Prostate gland (tissue), 2 donors: ENCODE measurements around the gene AP2B1. TPM values are rescaled to one million over a fixed set of nuclear protein-coding genes. Genes with fewer than 3 reads are reported as not detected.

Experiments used
- DNase-seq: peaks from one replicate; pipeline ENCODE4 v3.0.0-alpha.2; 2019; ENCODE audit warnings: low spot score
- H3K27ac ChIP-seq, 2 donors: fragments of 200-600 bp; sonication (generic); 2 replicates each; pipeline ENCODE4 v1.5.1; 2017 to 2019
- H3K27me3 ChIP-seq: fragments of 200-600 bp; sonication (generic); replicated peaks from 2 replicates; pipeline ENCODE4 v1.5.1; 2019; ENCODE audit not compliant: insufficient read depth
- H3K36me3 ChIP-seq, 2 donors: fragments of 200-600 bp; sonication (generic); 1 replicate in 1 of 2; 2 replicates in 1 of 2; pipeline versions ENCODE4 v1.5.1 to v1.8.1; 2017 to 2019
- H3K4me1 ChIP-seq: fragments of 200-600 bp; sonication (generic); replicated peaks from 2 replicates; pipeline ENCODE4 v1.5.1; 2019
- H3K4me3 ChIP-seq, 2 donors: fragments of 200-600 bp; sonication (generic); 2 replicates each; pipeline ENCODE4 v1.5.1; 2017 to 2019
- H3K9me3 ChIP-seq: fragments of 200-600 bp; sonication (generic); 2 replicates; pipeline ENCODE4 v1.5.1; 2017
- POLR2A ChIP-seq: fragments of 450-650 bp; IDR thresholded peaks from one replicate; pipeline ENCODE4 v1.6.1; 2016; ENCODE audit warnings: antibody characterized with exemption, mild to moderate bottlenecking
- POLR2AphosphoS5 ChIP-seq: sonication (generic); formaldehyde crosslinking; IDR thresholded peaks from one replicate; pipeline ENCODE4 v1.6.1; 2017; ENCODE audit warnings: antibody characterized with exemption
- WGBS: methylation state at CpG from one replicate; pipeline ENCODE4 v1.1.5; 2018; 5-methylcytosine and 5-hydroxymethylcytosine counted together
- intact Hi-C: fragments of 100-400 bp; cut with DNase I; formaldehyde crosslinking; loops from one replicate; pipeline ENCODE4 v1.14.2; 2022
- total RNA-seq, 2 donors: library from RNA; depleted of rRNA; stranded (reverse); fragments of >200 nt; gene quantifications; one replicate each; pipeline ENCODE4 v1.1.0, GENCODE V29; 2016
- TF ChIP-seq, protein P1 (sequence below), 4 experiments: fragments of 200-600 bp in 2 of 4; fragments of 450-650 bp in 2 of 4; sonication (generic) in 2 of 4; IDR thresholded peaks; 1 replicate in 3 of 4; 2 replicates in 1 of 4; pipeline ENCODE4 v1.5.1; 2016 to 2019; ENCODE audit warnings: antibody characterized with exemption in 4 of 4, mild to moderate bottlenecking in 2 of 4, moderate library complexity in 2 of 4

AP2B1 gene
- total RNA-seq, 2 donors from 2014 or later, result 66.8 to 92.9 TPM

DNA sequence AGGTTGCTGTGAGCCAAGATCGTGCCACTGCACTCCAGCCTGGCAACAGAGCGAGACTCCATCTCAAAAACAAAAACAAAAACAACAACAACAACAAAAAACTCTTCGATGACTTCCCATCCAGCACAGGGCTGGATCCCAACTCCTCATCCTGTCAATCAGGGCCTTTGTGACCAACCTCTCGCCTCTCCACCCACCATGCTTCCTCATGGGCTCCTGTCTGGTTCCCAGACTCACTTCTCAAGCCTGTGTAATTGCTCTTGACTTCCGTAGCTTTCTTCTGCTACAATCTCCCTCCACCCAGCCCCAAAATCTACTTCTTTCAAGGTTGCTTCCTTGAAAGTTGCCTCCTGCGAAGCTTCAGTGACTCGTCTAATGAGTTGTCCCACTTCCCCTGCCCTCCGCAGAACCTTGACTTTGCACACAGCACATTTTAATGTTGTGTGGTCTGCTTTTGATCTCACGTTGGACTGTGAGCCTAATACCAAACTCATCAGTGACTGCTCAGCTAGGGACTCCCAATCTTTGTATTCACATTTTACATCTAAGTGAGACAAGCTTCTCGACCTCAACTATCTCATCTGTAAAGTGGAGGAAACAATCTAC is 143.4 kb downstream of the AP2B1 start:
- peaks cover 4% of the 10 kb centered on the region for H3K4me1 ChIP-seq
- no peaks in the 10 kb centered on the region for H3K27me3 ChIP-seq
- 85% methylated on average over 10 of the region's 10 CpGs for WGBS
- H3K27ac ChIP-seq, result no peak overlapping the region
- no peaks in the 10 kb centered on the region for H3K9me3 ChIP-seq
- no peak overlapping the region for H3K4me3 ChIP-seq
- no peaks in the 10 kb centered on the region for H3K36me3 ChIP-seq
- no peak for TF ChIP-seq POLR2AphosphoS5
- TF ChIP-seq POLR2A, result no peak
- TF ChIP-seq, protein P1, sequence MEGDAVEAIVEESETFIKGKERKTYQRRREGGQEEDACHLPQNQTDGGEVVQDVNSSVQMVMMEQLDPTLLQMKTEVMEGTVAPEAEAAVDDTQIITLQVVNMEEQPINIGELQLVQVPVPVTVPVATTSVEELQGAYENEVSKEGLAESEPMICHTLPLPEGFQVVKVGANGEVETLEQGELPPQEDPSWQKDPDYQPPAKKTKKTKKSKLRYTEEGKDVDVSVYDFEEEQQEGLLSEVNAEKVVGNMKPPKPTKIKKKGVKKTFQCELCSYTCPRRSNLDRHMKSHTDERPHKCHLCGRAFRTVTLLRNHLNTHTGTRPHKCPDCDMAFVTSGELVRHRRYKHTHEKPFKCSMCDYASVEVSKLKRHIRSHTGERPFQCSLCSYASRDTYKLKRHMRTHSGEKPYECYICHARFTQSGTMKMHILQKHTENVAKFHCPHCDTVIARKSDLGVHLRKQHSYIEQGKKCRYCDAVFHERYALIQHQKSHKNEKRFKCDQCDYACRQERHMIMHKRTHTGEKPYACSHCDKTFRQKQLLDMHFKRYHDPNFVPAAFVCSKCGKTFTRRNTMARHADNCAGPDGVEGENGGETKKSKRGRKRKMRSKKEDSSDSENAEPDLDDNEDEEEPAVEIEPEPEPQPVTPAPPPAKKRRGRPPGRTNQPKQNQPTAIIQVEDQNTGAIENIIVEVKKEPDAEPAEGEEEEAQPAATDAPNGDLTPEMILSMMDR (IDR thresholded peaks at IDR 0.05), result no peak
- intact Hi-C loops, result no loop called here
- DNase-seq, result no peak

DNA sequence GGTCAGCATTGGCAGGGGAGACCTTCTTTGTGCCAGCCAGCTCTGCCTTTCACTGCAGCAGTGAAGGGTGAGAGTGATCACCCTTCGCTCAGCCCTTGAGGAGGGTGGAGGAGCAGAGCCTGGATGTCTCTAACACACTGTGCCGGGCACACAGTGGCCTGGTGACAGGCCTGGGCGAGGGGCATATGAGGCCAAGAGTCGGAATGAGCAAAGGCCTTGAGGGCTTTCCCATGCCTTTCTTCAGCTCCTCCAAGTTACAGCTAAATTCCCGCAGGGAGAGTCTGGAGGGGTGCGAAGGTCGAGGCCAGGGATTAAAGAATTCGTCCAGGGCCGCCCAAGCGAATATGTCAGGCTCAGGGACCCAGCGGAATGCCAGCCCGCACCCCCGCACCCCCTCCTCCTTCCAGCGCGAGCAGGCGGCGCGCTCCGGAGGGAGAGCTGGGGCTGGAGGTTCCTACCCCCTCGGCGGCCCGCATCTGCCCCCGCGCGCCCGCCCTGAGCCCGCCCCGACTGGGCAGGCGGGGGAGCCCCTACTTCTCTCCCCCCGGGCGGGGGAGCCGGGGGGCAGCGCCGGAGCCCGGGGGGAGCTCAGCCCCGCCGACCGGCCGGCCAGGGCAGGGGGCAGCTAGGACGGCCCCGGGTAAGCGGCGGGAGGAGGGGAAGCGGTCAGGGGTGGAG is 144.3 kb downstream of the AP2B1 start, which contains the start of gene RASL10B:
Gene RASL10B (plus strand): TSS at position 401 of the 678 bp plus-strand sequence. CDS start 3,546 bp downstream, outside the sequence.
- 5% methylated on average over 17 of the region's 44 CpGs for WGBS
- Histone ChIP-seq H3K36me3 (no peaks in the 10 kb centered on the region), H3K9me3 (no peaks in the 10 kb centered on the region), H3K4me1 (peaks cover 4% of the 10 kb centered on the region), H3K27ac (peak within 1 kb of the TSS; percentile 3 to 18), H3K4me3 (peak within 1 kb of the TSS; percentile 62 to 75), H3K27me3 (no peaks in the 10 kb centered on the region)
- intact Hi-C loops, result no loop called here
- peak; percentile 18 for TF ChIP-seq POLR2AphosphoS5
- TF ChIP-seq POLR2A, result no peak
- peak; percentile 30 for DNase-seq

DNA sequence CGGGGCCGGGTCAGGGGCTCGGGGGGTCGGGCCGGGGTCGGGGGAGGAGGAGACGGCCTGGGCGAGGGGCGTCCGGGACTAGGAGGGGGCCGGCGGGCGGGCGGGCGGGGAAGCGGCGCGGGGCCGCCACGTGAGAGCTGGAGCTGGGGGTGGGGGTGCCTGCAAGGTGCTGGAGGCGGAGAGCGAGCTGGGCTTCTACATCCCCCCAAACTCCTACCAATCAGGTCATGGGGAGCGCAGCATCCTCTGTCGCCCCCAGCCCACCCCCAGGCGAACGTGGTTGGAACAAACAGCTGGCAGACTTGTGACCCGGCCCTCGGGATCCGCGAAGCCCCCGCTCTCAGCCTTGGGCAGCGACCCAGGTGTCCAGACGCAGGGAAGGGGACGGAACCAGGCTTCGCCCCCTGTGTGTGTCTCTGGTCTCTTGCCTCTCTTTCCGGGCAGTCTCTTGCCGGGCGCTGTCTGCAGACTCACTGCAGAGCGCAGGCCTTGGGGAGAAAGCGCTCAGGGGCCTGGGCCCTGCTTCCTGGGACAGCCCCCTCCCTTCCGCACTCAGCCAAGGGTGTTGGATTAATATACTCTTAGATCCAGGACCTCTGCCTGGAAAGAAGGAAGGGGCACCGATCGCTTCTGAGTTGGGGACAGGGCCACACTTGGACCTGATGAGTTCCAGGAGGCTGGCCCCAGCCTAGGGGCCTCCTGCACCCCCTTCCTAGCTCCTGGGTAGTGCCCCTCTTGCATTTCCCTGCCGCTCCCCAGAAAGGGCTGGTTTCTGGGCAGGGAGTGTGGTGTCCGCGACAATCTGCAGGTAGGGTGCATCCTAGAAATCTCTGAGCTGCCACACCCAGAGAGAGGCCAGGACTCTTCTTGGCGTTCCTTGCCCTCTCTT is 145.0 kb downstream of the AP2B1 start:
- DNase-seq, result no peak
- Histone ChIP-seq H3K27ac (peak overlapping the region; percentile 3 to 18), H3K9me3 (no peaks in the 10 kb centered on the region), H3K36me3 (no peaks in the 10 kb centered on the region), H3K27me3 (no peaks in the 10 kb centered on the region), H3K4me1 (peaks cover 4% of the 10 kb centered on the region), H3K4me3 (peak overlapping the region; percentile 62 to 75)
- TF ChIP-seq, protein P1 (IDR thresholded peaks at IDR 0.05), result no peak
- no peak for TF ChIP-seq POLR2AphosphoS5
- no peak for TF ChIP-seq POLR2A
- 27% methylated on average over 17 of the region's 47 CpGs for WGBS
- intact Hi-C loops, result no loop called here

DNA sequence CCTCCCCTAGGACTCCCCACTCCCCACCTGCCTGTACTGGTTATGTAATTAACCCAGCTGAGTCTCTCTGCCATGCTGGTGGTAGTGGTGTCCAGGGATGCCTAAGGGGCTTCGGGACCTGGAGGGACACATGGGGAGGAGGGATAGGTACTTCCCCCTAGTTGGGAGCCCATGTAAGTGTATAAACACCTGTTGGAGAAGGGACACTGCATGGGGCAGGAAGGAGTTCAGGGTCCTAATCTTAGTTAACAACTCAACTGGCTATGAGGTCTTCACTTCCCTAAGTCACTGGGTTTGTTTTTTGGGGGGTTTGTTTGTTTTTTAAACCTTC is 145.6 kb downstream of the AP2B1 start:
- 53% methylated on average over 1 of the region's 1 CpG for WGBS
- H3K27me3 ChIP-seq, result no peaks in the 10 kb centered on the region
- intact Hi-C loops, result no loop called here
- no peak for TF ChIP-seq POLR2A
- no peak for TF ChIP-seq POLR2AphosphoS5
- TF ChIP-seq, protein P1 (IDR thresholded peaks at IDR 0.05), result no peak
- no peak overlapping the region for H3K27ac ChIP-seq
- no peak for DNase-seq
- no peaks in the 10 kb centered on the region for H3K36me3 ChIP-seq
- H3K4me1 ChIP-seq, result peaks cover 4% of the 10 kb centered on the region
- no peaks in the 10 kb centered on the region for H3K9me3 ChIP-seq
- H3K4me3 ChIP-seq, result no peak overlapping the region

DNA sequence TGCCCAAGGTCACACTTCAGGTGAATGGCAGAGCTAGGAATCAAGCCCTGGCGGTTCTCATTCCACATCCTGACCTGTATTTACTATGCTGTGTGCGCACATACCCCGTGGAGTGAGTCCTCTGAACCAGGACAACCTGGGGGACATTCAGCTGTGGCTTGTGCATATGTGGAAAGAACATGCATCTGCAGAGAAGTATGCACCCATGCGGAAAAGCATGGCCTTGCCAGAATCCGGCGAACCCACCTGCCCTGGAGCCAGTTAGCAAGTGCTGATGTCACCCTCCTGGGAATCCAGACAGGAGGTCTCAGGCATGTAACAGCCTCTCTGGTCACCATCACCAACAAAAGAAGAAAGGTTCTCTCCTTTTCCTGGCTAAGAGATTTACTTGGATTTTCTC is 146.2 kb downstream of the AP2B1 start:
- no peak overlapping the region for H3K4me3 ChIP-seq
- WGBS, result 65% methylated on average over 6 of the region's 6 CpGs
- no peak for DNase-seq

More for the DNA sequence above, 146.2 kb downstream of the AP2B1 start:
- H3K27me3 ChIP-seq, result no peaks in the 10 kb centered on the region
- no peaks in the 10 kb centered on the region for H3K36me3 ChIP-seq
- H3K27ac ChIP-seq, result no peak overlapping the region
- peaks cover 4% of the 10 kb centered on the region for H3K4me1 ChIP-seq
- H3K9me3 ChIP-seq, result no peaks in the 10 kb centered on the region
- TF ChIP-seq, protein P1 (IDR thresholded peaks at IDR 0.05), result no peak
- TF ChIP-seq POLR2AphosphoS5 (no peak), POLR2A (no peak)
- intact Hi-C loops, result no loop called here
